Mesendoderm (in vitro differentiated cells): ENCODE data around the gene MED9.

Source experiments
- DNase-seq: peaks from one replicate; pipeline ENCODE4 v3.0.0; 2013
- H2AK5ac ChIP-seq: 2 replicates; pipeline ENCODE4 v1.6.1; 2013; ENCODE audit warnings: low read length, inconsistent platforms
- H2BK120ac ChIP-seq: 2 replicates; pipeline ENCODE4 v1.6.1; 2013; ENCODE audit warnings: low read depth, mild to moderate bottlenecking, low read length, moderate library complexity, mixed read lengths
- H2BK15ac ChIP-seq: replicated peaks from 2 replicates; pipeline ENCODE4 v1.6.1; 2013; ENCODE audit warnings: low read depth, mild to moderate bottlenecking, moderate library complexity
- H2BK5ac ChIP-seq: 2 replicates; pipeline ENCODE4 v1.6.1; 2013; ENCODE audit warnings: low read length, inconsistent platforms
- H3K18ac ChIP-seq: 2 replicates; pipeline ENCODE4 v1.6.1; 2013; ENCODE audit warnings: mild to moderate bottlenecking, low read length, mixed read lengths
- H3K23ac ChIP-seq: one replicate; pipeline ENCODE4 v1.6.1; 2013; ENCODE audit warnings: low read length
- H3K27ac ChIP-seq: 2 replicates; pipeline ENCODE4 v1.5.1; 2013; ENCODE audit warnings: low read depth, mild to moderate bottlenecking, inconsistent platforms, low read length, moderate library complexity
- H3K27me3 ChIP-seq: 2 replicates; pipeline ENCODE4 v1.6.1; 2013; ENCODE audit warnings: low read length, control low read depth, mild to moderate bottlenecking, inconsistent platforms; ENCODE audit not compliant: insufficient read depth, poor library complexity
- H3K36me3 ChIP-seq: 2 replicates; pipeline ENCODE4 v1.6.1; 2013; ENCODE audit warnings: low read length, inconsistent platforms; ENCODE audit not compliant: control insufficient read depth, insufficient read depth
- H3K4ac ChIP-seq: one replicate; pipeline ENCODE4 v1.6.1; 2013; ENCODE audit warnings: low read depth, mild to moderate bottlenecking, low read length, moderate library complexity
- H3K4me1 ChIP-seq: 2 replicates; pipeline ENCODE4 v1.6.1; 2013; ENCODE audit warnings: low read depth, low read length, inconsistent platforms; ENCODE audit not compliant: control insufficient read depth
- H3K4me2 ChIP-seq: 2 replicates; pipeline ENCODE4 v1.6.1; 2013; ENCODE audit warnings: low read length
- H3K4me3 ChIP-seq: 2 replicates; pipeline ENCODE4 v1.5.1; 2013; ENCODE audit warnings: mild to moderate bottlenecking, low read length
- H3K56ac ChIP-seq: one replicate; pipeline ENCODE4 v1.6.1; 2013; ENCODE audit warnings: low read length
- H3K79me1 ChIP-seq: 2 replicates; pipeline ENCODE4 v1.6.1; 2013; ENCODE audit warnings: low read length, inconsistent platforms
- H3K79me2 ChIP-seq: 2 replicates; pipeline ENCODE4 v1.6.1; 2013; ENCODE audit warnings: mild to moderate bottlenecking, low read length; ENCODE audit not compliant: control insufficient read depth, insufficient read depth
- H3K9ac ChIP-seq: 2 replicates; pipeline ENCODE4 v1.6.1; 2013; ENCODE audit warnings: low read length, inconsistent platforms
- H4K5ac ChIP-seq: one replicate; pipeline ENCODE4 v1.6.1; 2013; ENCODE audit warnings: low read length
- H4K8ac ChIP-seq: one replicate; pipeline ENCODE4 v1.6.1; 2013; ENCODE audit warnings: low read depth, mild to moderate bottlenecking, control low read depth, low read length, moderate library complexity
- WGBS: extraction: QIAGEN DNeasy Blood & Tissue Kit; methylation state at CpG from one replicate; pipeline ENCODE4 v1.1.7; 2013; ENCODE audit warnings: low lambda C conversion rate, missing lambda C conversion rate; ENCODE audit not compliant: insufficient coverage; ENCODE audit errors: extremely low coverage; 5-methylcytosine and 5-hydroxymethylcytosine counted together

The MED9 gene

DNA sequence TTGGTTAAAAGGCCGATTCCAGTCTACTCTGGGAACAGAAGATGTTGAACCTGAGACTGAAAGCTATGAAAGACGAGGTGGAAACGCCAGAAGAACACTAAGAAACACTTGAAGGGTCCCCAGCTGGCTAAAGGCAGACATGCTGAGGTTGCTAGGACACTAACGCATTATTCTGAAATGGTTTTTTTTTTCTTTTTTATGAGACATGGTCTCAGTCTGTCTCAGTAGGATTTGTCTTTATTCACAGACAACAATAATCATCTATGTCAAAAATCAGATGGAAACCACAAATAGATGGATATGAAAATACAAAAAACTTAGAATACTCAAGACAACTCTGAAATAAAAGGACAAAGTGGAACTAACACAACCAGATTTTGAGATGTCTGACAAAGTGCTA is 54.4 kb downstream of the MED9 start:
- Histone ChIP-seq H3K36me3 (no peaks in the 10 kb centered on the region), H3K4me2 (no peak overlapping the region), H3K4me1 (no peaks in the 10 kb centered on the region), H3K56ac (no peak overlapping the region), H2AK5ac (no peak overlapping the region), H3K18ac (no peak overlapping the region), H3K23ac (no peak overlapping the region), H4K8ac (no peak overlapping the region), H3K79me2 (no peaks in the 10 kb centered on the region), H3K27me3 (no peaks in the 10 kb centered on the region), H3K79me1 (no peaks in the 10 kb centered on the region), H3K27ac (no peak overlapping the region), H3K4me3 (no peak overlapping the region), H4K5ac (no peak overlapping the region), H2BK120ac (no peak overlapping the region), H2BK15ac (no peak overlapping the region), H3K9ac (no peak overlapping the region), H3K4ac (no peak overlapping the region), H2BK5ac (no peak overlapping the region)
- WGBS: no CpG with 5 or more reads among the region's 4 CpGs
- DNase-seq: no peak

DNA sequence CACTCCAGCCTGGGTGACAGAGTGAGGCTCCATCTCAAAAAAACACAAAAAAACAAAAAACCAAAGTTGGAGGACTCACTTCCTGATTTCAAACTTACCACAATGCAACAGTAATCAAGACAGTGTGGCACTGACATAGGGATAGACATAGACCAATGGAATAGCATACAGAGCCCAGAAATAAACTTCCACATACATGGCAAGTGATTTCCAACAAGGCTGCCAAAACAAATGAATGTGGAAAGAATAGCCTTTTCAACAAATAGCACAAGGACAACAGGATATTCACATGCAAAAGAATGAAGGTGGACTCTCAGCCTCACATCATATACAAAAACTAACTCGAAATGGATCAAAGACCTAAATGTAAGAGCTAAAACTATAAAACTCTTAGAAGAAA is 56.2 kb downstream of the MED9 start:
- Histone ChIP-seq H3K9ac (no peak overlapping the region), H3K4me3 (no peak overlapping the region), H2BK5ac (no peak overlapping the region), H2BK120ac (no peak overlapping the region), H3K27ac (no peak overlapping the region), H2AK5ac (no peak overlapping the region), H3K4ac (no peak overlapping the region), H3K4me2 (no peak overlapping the region), H3K36me3 (no peaks in the 10 kb centered on the region), H3K79me2 (no peaks in the 10 kb centered on the region), H3K27me3 (no peaks in the 10 kb centered on the region), H3K79me1 (no peaks in the 10 kb centered on the region), H3K23ac (no peak overlapping the region), H4K8ac (no peak overlapping the region), H3K18ac (no peak overlapping the region), H3K4me1 (no peaks in the 10 kb centered on the region), H4K5ac (no peak overlapping the region), H2BK15ac (no peak overlapping the region), H3K56ac (no peak overlapping the region)
- WGBS: no CpG with 5 or more reads among the region's 1 CpG
- DNase-seq: no peak

DNA sequence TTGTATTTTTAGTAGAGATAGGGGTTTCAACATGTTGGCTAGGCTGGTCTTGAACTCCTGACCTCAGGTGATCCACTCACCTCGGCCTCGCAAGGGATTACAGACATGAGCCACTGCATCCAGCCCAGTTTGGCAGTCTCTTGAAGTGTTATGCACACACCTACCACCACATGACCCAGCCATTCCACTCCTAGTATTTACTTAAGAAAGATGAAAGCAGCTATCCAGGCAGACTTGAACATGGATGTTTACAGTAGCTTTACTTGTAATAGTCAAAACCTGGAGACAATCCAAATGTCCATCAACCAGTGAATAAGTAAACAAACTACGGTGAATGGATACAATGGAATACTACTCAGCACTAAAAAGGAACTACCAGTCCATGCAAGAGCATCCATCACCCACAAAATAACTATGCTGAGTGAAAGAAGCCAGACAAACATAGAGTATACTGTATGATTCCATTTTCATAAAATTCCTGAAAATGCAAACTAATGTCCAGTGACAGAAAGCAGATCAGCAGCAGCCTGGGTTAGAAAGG is 57.2 kb downstream of the MED9 start:
- Histone ChIP-seq H3K18ac (no peak overlapping the region), H3K23ac (no peak overlapping the region), H4K5ac (no peak overlapping the region), H2AK5ac (no peak overlapping the region), H3K4me2 (no peak overlapping the region), H3K56ac (no peak overlapping the region), H2BK120ac (no peak overlapping the region), H2BK5ac (no peak overlapping the region), H3K4me1 (no peaks in the 10 kb centered on the region), H3K27me3 (no peaks in the 10 kb centered on the region), H3K36me3 (no peaks in the 10 kb centered on the region), H3K9ac (no peak overlapping the region), H3K27ac (no peak overlapping the region), H3K79me2 (no peaks in the 10 kb centered on the region), H3K79me1 (no peaks in the 10 kb centered on the region), H3K4me3 (no peak overlapping the region), H2BK15ac (no peak overlapping the region), H4K8ac (no peak overlapping the region), H3K4ac (no peak overlapping the region)
- no CpG with 5 or more reads among the region's 3 CpGs for WGBS
- DNase-seq: no peak

DNA sequence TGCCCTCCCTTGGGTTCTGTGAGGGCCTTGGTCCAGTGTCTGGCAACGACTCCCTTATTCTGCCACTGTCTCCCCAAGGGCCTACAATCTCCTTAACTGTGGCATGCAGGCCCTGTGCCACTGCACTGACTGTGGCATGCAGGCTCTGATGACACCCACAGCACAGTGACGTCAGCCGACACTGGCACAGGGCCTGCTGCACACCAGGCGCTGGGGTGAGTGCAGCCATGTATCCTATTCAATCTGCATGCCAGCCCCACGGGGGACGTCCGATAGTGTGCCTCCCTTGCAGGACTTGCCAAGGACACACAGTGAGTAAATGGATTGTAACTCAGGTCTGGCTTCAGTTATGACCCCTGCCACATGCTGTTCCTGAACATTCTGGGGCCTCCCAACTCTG is 59.2 kb downstream of the MED9 start:
- Histone ChIP-seq H3K4me2 (no peak overlapping the region), H2BK15ac (no peak overlapping the region), H2BK120ac (no peak overlapping the region), H3K36me3 (no peaks in the 10 kb centered on the region), H2AK5ac (no peak overlapping the region), H3K27ac (no peak overlapping the region), H3K4me3 (no peak overlapping the region), H4K8ac (no peak overlapping the region), H3K18ac (no peak overlapping the region), H3K4me1 (no peaks in the 10 kb centered on the region), H3K79me1 (no peaks in the 10 kb centered on the region), H3K56ac (no peak overlapping the region), H4K5ac (no peak overlapping the region), H2BK5ac (no peak overlapping the region), H3K9ac (no peak overlapping the region), H3K4ac (no peak overlapping the region), H3K23ac (no peak overlapping the region), H3K79me2 (no peaks in the 10 kb centered on the region), H3K27me3 (no peaks in the 10 kb centered on the region)
- DNase-seq: no peak
- WGBS: no CpG with 5 or more reads among the region's 7 CpGs

DNA sequence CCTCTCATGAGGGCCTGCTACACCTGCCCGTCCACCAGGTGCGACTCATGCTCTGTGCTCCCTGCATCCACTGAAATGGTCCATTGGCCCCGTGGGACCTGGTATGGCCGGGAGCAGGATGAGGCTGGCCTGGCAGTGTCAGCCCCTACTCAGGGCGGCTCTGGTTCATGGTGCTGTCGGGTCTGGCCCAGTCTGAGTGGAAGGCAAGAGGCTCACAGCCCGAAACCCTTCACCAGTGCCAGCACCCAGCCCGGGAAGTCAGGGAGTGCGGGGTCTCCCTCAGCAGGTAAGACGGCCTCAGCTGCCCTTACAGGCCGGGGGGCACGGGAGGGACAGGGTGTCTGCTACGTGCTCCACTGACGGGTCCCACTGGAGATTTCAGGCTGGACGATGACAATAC is 59.9 kb downstream of the MED9 start:
- Histone ChIP-seq H3K4me2 (no peak overlapping the region), H3K4me3 (no peak overlapping the region), H3K27ac (no peak overlapping the region), H3K9ac (no peak overlapping the region), H3K4me1 (no peaks in the 10 kb centered on the region), H3K23ac (no peak overlapping the region), H4K5ac (no peak overlapping the region), H3K27me3 (no peaks in the 10 kb centered on the region), H3K79me1 (no peaks in the 10 kb centered on the region), H3K56ac (no peak overlapping the region), H2BK15ac (no peak overlapping the region), H3K79me2 (no peaks in the 10 kb centered on the region), H3K4ac (no peak overlapping the region), H2BK120ac (no peak overlapping the region), H2BK5ac (no peak overlapping the region), H3K18ac (no peak overlapping the region), H3K36me3 (no peaks in the 10 kb centered on the region), H4K8ac (no peak overlapping the region), H2AK5ac (no peak overlapping the region)
- no CpG with 5 or more reads among the region's 15 CpGs for WGBS
- DNase-seq: no peak

DNA sequence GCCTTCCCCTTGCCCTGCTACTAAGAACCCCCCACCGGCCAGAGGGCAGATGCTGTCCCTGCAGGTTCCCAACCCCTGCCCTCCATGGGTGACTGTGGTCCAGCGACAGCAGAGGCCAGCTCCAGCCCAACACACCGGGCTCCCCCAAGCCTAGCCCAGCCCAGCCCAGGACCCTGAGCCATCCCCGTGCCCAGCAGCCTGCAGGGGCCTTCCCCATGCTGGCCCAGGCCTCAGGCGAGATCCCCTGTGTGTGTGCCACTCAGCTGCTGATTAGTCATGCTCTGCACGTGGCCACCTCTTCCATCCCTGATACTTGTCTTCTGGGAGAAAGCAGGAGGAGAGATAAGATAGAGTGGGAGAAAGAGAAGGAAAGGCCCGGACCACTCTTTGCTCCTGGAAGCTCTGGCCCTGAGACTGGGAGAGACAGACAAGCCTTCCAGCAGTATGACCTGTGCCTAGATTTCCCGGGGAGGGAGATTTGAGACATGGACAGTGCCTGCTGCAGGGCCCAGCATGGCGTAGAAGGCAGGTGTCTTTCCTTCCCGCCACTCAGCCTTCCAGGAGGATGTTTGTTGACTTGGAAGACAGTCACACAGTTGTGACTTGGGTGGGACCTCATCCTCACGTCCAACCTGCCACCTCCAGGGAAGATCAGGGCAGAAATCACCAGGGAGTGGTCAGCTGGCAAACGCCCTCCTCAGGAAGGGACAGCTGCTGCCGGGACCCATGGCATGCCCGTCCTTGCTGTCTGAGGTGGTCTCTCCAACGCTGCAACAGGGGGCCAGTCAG is 60.7 kb downstream of the MED9 start:
- no peak overlapping the region for H3K56ac ChIP-seq
- H3K9ac ChIP-seq: no peak overlapping the region
- no peak overlapping the region for H3K18ac ChIP-seq
- no peaks in the 10 kb centered on the region for H3K79me2 ChIP-seq
- DNase-seq: no peak
- H4K8ac ChIP-seq: no peak overlapping the region
- no peak overlapping the region for H2BK15ac ChIP-seq
- H3K4me1 ChIP-seq: no peaks in the 10 kb centered on the region
- H2BK120ac ChIP-seq: no peak overlapping the region
- H3K4ac ChIP-seq: no peak overlapping the region
- H3K79me1 ChIP-seq: no peaks in the 10 kb centered on the region
- no peak overlapping the region for H2BK5ac ChIP-seq
- no peak overlapping the region for H3K23ac ChIP-seq
- WGBS: no CpG with 5 or more reads among the region's 15 CpGs
- no peaks in the 10 kb centered on the region for H3K36me3 ChIP-seq
- no peak overlapping the region for H3K4me2 ChIP-seq
- no peak overlapping the region for H2AK5ac ChIP-seq
- no peaks in the 10 kb centered on the region for H3K27me3 ChIP-seq
- no peak overlapping the region for H3K4me3 ChIP-seq
- H3K27ac ChIP-seq: no peak overlapping the region
- no peak overlapping the region for H4K5ac ChIP-seq
